ENCODE data around the gene NRN1L.
"Not testable (repeated sequence)": the region's sequence is repeated elsewhere in the genome, so short reads cannot be mapped to it uniquely, and the experiment has no call there.

The NRN1L gene

GRCh38 chr16:67884684-67885083, at the start of gene NRN1L:
Gene NRN1L (plus strand): TSS chr16:67884885. CDS start chr16:67884904, 19 bp downstream.
- no peaks in the 10 kb centered on the region for H3K4me1 ChIP-seq
- no peak for TF ChIP-seq Cebpa-rat (IDR thresholded peaks at IDR 0.05)
- no peak within 1 kb of the TSS for H3K4me2 ChIP-seq
- H3K9me3 ChIP-seq (replicated peaks in 1 of 11), result no peaks in the 10 kb centered on the region
- H3K4me3 ChIP-seq, result no peak within 1 kb of the TSS
- no peak within 1 kb of the TSS for H3K27ac ChIP-seq
- H3K27me3 ChIP-seq, result no peaks in the 10 kb centered on the region
- H4K20me1 ChIP-seq, result peaks cover 4 to 70% (median 49%) of the 10 kb centered on the region in 11 experiments; a peak in 19 of 22 replicates
- peaks cover 71 to 89% (median 75%) of the 10 kb centered on the region in 11 experiments for H3K36me3 ChIP-seq
- no peak within 1 kb of the TSS; a peak in 2 of 22 replicates for H3K9ac ChIP-seq

GRCh38 chr16:67837190-67837589, 47.5 kb upstream of the NRN1L start:
- H3K4me3 ChIP-seq; H3K9ac ChIP-seq; H3K36me3 ChIP-seq; H3K27me3 ChIP-seq; H3K4me2 ChIP-seq; H3K27ac ChIP-seq; H3K9me3 ChIP-seq (replicated peaks in 1 of 11); H4K20me1 ChIP-seq: not testable (repeated sequence)
- H3K4me1 ChIP-seq, result peaks cover 11 to 27% (median 21%) of the 10 kb centered on the region in 10 experiments

- Histone ChIP-seq H4K20me1 (peaks cover 0 to 6% (median 2%) of the 10 kb centered on the region in 11 experiments; a peak in 11 of 22 replicates), H3K9me3 (replicated peaks in 1 of 11) (no peaks in the 10 kb centered on the region), H3K36me3 (no peaks in the 10 kb centered on the region), H3K27me3 (no peaks in the 10 kb centered on the region), H3K9ac (no peak overlapping the region), H3K4me2 (no peak overlapping the region), H3K4me3 (no peak overlapping the region), H3K27ac (no peak overlapping the region), H3K4me1 (peaks cover 7 to 20% (median 15%) of the 10 kb centered on the region in 10 experiments)
- no peak for TF ChIP-seq Cebpa-rat (IDR thresholded peaks at IDR 0.05)
Measured at GRCh38 chr16:67837811-67838210, 46.9 kb upstream of the NRN1L start.

GRCh38 chr16:67841198-67841815, 43.4 kb upstream of the NRN1L start:
- Histone ChIP-seq H3K4me2 (peak overlapping the region in 9 of 11 experiments; percentile 8 to 99 (median 49); a peak in 15 of 22 replicates), H4K20me1 (peaks cover 11 to 36% (median 22%) of the 10 kb centered on the region in 11 experiments; a peak in 18 of 22 replicates), H3K4me1 (peaks cover 32 to 42% (median 38%) of the 10 kb centered on the region in 10 experiments), H3K36me3 (no peaks in the 10 kb centered on the region), H3K9ac (peak overlapping the region; percentile 83 to 99 (median 93); a peak in 20 of 22 replicates), H3K4me3 (peak overlapping the region in 9 of 10 experiments; percentile 55 to 98 (median 78); a peak in 11 of 20 replicates), H3K27ac (peak overlapping the region in 10 of 11 experiments; percentile 84 to 94 (median 90); a peak in 17 of 22 replicates), H3K9me3 (replicated peaks in 1 of 11) (no peaks in the 10 kb centered on the region), H3K27me3 (no peaks in the 10 kb centered on the region)
- TF ChIP-seq Cebpa-rat (IDR thresholded peaks at IDR 0.05), result no peak

DNA sequence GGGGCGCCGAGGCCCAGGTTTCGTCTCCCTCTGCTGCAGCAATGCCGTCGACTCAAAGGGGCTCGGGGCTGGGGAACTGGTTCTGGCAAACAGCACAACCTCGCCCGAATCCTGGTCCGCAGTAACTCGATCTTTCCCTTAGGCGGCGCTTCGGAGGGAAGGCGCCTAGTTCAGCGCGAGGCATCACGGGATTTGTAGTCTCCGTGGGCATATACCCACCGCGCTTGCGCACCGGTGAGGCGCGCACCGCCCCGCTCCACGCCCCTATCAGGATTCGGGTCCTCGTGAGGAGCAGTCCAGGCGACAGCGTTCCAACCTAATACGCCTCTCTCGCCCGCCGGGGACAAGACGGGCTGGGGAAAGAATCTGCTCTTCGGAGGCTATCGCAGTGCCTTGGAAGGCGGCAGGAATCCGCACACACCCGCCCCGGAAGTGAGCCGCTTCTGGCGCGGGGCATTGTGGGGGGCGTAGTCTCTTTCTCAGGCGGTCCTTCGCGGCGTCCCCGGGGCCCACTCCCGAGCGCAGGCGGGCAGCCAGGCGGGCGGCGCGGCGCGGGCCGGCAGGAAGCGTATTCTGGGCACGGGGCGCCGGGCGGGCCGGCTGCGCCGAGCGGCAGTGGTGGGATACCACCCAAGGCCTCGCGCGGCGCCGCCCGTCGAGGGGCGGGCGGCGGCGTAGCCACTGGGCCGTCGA, 42.7 kb upstream of the NRN1L start, which contains the start of gene THAP11:
Gene THAP11 (plus strand): TSS at position 505 of the 693 bp plus-strand sequence. CDS start 235 bp downstream, outside the sequence.
- Histone ChIP-seq H3K27ac (peak within 1 kb of the TSS; percentile 82 to 94 (median 89)), H3K4me2 (peak within 1 kb of the TSS; percentile 90 to 100 (median 98)), H3K4me1 (peaks cover 32 to 41% (median 38%) of the 10 kb centered on the region in 10 experiments), H3K27me3 (no peaks in the 10 kb centered on the region), H3K4me3 (peak within 1 kb of the TSS; percentile 55 to 98 (median 76)), H3K9ac (peak within 1 kb of the TSS; percentile 83 to 99 (median 93)), H3K9me3 (replicated peaks in 1 of 11) (no peaks in the 10 kb centered on the region), H3K36me3 (no peaks in the 10 kb centered on the region), H4K20me1 (peaks cover 11 to 36% (median 22%) of the 10 kb centered on the region in 11 experiments; a peak in 18 of 22 replicates)
- no peak for TF ChIP-seq Cebpa-rat (IDR thresholded peaks at IDR 0.05)

DNA sequence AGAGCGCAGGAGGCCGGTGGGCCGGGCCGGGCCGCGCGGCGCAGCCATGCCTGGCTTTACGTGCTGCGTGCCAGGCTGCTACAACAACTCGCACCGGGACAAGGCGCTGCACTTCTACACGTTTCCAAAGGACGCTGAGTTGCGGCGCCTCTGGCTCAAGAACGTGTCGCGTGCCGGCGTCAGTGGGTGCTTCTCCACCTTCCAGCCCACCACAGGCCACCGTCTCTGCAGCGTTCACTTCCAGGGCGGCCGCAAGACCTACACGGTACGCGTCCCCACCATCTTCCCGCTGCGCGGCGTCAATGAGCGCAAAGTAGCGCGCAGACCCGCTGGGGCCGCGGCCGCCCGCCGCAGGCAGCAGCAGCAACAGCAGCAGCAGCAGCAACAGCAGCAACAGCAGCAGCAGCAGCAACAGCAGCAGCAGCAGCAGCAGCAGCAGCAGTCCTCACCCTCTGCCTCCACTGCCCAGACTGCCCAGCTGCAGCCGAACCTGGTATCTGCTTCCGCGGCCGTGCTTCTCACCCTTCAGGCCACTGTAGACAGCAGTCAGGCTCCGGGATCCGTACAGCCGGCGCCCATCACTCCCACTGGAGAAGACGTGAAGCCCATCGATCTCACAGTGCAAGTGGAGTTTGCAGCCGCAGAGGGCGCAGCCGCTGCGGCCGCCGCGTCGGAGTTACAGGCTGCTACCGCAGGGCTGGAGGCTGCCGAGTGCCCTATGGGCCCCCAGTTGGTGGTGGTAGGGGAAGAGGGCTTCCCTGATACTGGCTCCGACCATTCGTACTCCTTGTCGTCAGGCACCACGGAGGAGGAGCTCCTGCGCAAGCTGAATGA, 42.0 kb upstream of the NRN1L start:
- peak overlapping the region; percentile 90 to 100 (median 98) for H3K4me2 ChIP-seq
- H3K4me3 ChIP-seq, result peak overlapping the region; percentile 55 to 98 (median 76)
- H3K4me1 ChIP-seq, result peaks cover 32 to 41% (median 38%) of the 10 kb centered on the region in 10 experiments
- H3K9me3 ChIP-seq (replicated peaks in 1 of 11), result no peaks in the 10 kb centered on the region
- H3K9ac ChIP-seq, result peak overlapping the region; percentile 83 to 99 (median 93)
- H3K27ac ChIP-seq, result peak overlapping the region; percentile 82 to 94 (median 89)
- H3K27me3 ChIP-seq, result no peaks in the 10 kb centered on the region
- no peak for TF ChIP-seq Cebpa-rat (IDR thresholded peaks at IDR 0.05)
- H4K20me1 ChIP-seq, result peaks cover 11 to 44% (median 28%) of the 10 kb centered on the region in 11 experiments; a peak in 20 of 22 replicates
- H3K36me3 ChIP-seq, result no peaks in the 10 kb centered on the region

DNA sequence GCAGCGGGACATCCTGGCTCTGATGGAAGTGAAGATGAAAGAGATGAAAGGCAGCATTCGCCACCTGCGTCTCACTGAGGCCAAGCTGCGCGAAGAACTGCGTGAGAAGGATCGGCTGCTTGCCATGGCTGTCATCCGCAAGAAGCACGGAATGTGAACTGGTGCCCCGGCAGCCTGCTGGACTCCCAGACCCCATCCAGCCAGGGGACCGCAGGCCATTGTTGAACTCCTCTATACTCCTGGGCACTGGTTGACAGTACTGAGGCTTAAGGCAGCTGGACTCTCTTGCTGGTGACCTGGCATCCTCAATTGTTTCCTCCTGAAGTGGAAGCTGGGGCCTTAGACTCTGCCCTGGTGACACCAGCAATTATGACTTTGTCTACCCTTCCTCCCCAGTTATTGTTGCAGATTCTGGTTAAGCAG, 41.3 kb upstream of the NRN1L start:
- Histone ChIP-seq H4K20me1 (peaks cover 17 to 50% (median 35%) of the 10 kb centered on the region in 11 experiments; a peak in 20 of 22 replicates), H3K36me3 (peaks cover 0 to 2% (median 0%) of the 10 kb centered on the region in 11 experiments; a peak in 2 of 22 replicates), H3K4me2 (peak overlapping the region; percentile 90 to 100 (median 98)), H3K4me1 (peaks cover 38 to 48% (median 45%) of the 10 kb centered on the region in 10 experiments), H3K9me3 (replicated peaks in 1 of 11) (no peaks in the 10 kb centered on the region), H3K27ac (peak overlapping the region; percentile 46 to 94 (median 87); a peak in 21 of 22 replicates), H3K9ac (peak overlapping the region; percentile 83 to 99 (median 93)), H3K4me3 (peak overlapping the region; percentile 55 to 98 (median 76)), H3K27me3 (no peaks in the 10 kb centered on the region)
- no peak for TF ChIP-seq Cebpa-rat (IDR thresholded peaks at IDR 0.05)

- TF ChIP-seq Cebpa-rat (IDR thresholded peaks at IDR 0.05), result no peak
- Histone ChIP-seq H3K4me2 (peak overlapping the region; percentile 90 to 100 (median 98)), H3K27ac (peak overlapping the region in 3 of 11 experiments; percentile 20 to 87 (median 46); a peak in 3 of 22 replicates), H3K36me3 (peaks cover 0 to 14% (median 10%) of the 10 kb centered on the region in 11 experiments; a peak in 18 of 22 replicates), H3K4me1 (peaks cover 48 to 57% (median 54%) of the 10 kb centered on the region in 10 experiments), H4K20me1 (peaks cover 23 to 62% (median 46%) of the 10 kb centered on the region in 11 experiments; a peak in 21 of 22 replicates), H3K9ac (peak overlapping the region; percentile 83 to 99 (median 93); a peak in 18 of 22 replicates), H3K27me3 (no peaks in the 10 kb centered on the region), H3K9me3 (replicated peaks in 1 of 11) (no peaks in the 10 kb centered on the region), H3K4me3 (peak overlapping the region; percentile 55 to 100 (median 84); a peak in 18 of 20 replicates)
Measured at GRCh38 chr16:67844497-67844896, 40.2 kb upstream of the NRN1L start.

All from BLaER1 treated with 17β-estradiol and CSF1 and Interleukin-3, amounts not matched to agents 10 nM and 100 nM (cell line).